ENCODE results near the gene NF1.

NF1 gene

GRCh38 chr17:31404028-31404949, 309.5 kb downstream of the NF1 start:
- DNase-seq (ENCODE audit: low read depth) = peak; percentile 42
- H3K4me3 ChIP-seq (ENCODE audit: low read length) = no peak overlapping the region
- TF ChIP-seq, protein P1, sequence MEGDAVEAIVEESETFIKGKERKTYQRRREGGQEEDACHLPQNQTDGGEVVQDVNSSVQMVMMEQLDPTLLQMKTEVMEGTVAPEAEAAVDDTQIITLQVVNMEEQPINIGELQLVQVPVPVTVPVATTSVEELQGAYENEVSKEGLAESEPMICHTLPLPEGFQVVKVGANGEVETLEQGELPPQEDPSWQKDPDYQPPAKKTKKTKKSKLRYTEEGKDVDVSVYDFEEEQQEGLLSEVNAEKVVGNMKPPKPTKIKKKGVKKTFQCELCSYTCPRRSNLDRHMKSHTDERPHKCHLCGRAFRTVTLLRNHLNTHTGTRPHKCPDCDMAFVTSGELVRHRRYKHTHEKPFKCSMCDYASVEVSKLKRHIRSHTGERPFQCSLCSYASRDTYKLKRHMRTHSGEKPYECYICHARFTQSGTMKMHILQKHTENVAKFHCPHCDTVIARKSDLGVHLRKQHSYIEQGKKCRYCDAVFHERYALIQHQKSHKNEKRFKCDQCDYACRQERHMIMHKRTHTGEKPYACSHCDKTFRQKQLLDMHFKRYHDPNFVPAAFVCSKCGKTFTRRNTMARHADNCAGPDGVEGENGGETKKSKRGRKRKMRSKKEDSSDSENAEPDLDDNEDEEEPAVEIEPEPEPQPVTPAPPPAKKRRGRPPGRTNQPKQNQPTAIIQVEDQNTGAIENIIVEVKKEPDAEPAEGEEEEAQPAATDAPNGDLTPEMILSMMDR (IDR thresholded peaks at IDR 0.05; ENCODE audit: insufficient read depth, low read depth, low read length, missing control alignments) = no peak

- no peak for DNase-seq (ENCODE audit: low read depth)
- TF ChIP-seq, protein P1 (IDR thresholded peaks at IDR 0.05; ENCODE audit: insufficient read depth, low read depth, low read length, missing control alignments) = no peak
- no peak overlapping the region for H3K4me3 ChIP-seq (ENCODE audit: low read length)
Observed at GRCh38 chr17:31405890-31406371, 311.2 kb downstream of the NF1 start.

DNA sequence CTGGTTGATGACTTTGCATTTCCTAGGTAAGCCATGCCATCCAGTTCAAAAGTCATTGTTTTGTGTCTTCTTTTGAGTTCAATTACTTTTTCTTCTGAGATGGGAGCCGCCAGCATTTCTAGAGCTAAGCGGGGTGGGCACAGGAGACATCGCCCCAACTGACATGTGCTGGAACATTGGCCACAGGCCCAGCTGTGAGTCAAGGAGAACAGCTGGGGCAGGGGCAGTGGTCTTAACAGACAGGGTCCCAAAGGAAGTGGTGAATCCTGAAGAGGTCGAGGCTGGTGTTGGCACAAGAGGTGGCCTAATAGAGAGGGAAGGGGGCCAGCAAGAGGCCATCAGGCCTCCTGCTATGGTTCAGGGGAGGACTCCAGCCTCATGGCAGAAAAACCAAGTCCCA, 313.8 kb downstream of the NF1 start:
- H3K4me3 ChIP-seq (ENCODE audit: low read length) = no peak overlapping the region
- TF ChIP-seq, protein P1 (IDR thresholded peaks at IDR 0.05; ENCODE audit: insufficient read depth, low read depth, low read length, missing control alignments) = no peak
- DNase-seq (ENCODE audit: low read depth) = no peak

GRCh38 chr17:31411707-31412285, 317.0 kb downstream of the NF1 start:
- no peak for DNase-seq (ENCODE audit: low read depth)
- H3K4me3 ChIP-seq (ENCODE audit: low read length) = no peak overlapping the region
- TF ChIP-seq, protein P1 (IDR thresholded peaks at IDR 0.05; ENCODE audit: insufficient read depth, low read depth, low read length, missing control alignments) = no peak

DNA sequence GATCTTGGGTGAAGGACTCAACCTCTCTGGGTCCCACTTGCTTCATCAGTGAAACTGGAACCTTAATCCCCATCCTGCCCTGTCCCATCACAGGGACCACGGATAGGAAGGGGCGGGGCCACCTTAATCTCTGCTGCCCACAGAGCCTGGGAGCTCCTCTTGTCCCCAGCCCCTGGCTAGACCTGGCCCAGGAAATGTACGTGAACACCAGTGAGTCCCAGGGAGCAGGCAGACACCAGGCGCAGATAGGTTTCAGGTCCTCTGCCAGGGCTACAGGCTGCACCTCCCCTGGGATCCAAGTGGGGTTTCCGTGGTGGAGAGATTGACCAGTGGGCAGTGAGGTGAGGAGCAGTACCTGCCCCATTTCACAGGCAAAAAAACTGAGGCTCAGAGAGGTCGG, 317.7 kb downstream of the NF1 start:
- TF ChIP-seq, protein P1 (IDR thresholded peaks at IDR 0.05; ENCODE audit: insufficient read depth, low read depth, low read length, missing control alignments) = no peak
- H3K4me3 ChIP-seq (ENCODE audit: low read length) = no peak overlapping the region
- DNase-seq (ENCODE audit: low read depth) = no peak

- TF ChIP-seq, protein P1 (IDR thresholded peaks at IDR 0.05; ENCODE audit: insufficient read depth, low read depth, low read length, missing control alignments) = no peak
- no peak overlapping the region for H3K4me3 ChIP-seq (ENCODE audit: low read length)
- DNase-seq (ENCODE audit: low read depth) = no peak
Observed at GRCh38 chr17:31413081-31413799, 318.5 kb downstream of the NF1 start.

All from epithelial cell of esophagus (primary cell).